ENCODE results near the gene SLMAP.

- TF ChIP-seq RAD21 (IDR thresholded peaks at IDR 0.05; ENCODE audit: low read length) = no peak
- TF ChIP-seq CTCF (conservative IDR thresholded peaks at IDR 0.05; ENCODE audit: low read depth, low read length) = no peak
- TF ChIP-seq MXI1 (IDR thresholded peaks at IDR 0.05; ENCODE audit: borderline replicate concordance, low read depth, low read length) = no peak
- TF ChIP-seq POLR2A (IDR thresholded peaks at IDR 0.05; ENCODE audit: low read depth, low read length) = no peak
- no peak for TF ChIP-seq USF2 (IDR thresholded peaks at IDR 0.05; ENCODE audit: low read depth, low read length)
Observed at GRCh38 chr3:57785446-57785845, 29.3 kb downstream of the SLMAP start.
